ENCODE measurements around the gene CEP72. TPM values are rescaled to one million over a fixed set of nuclear protein-coding genes. Genes with fewer than 3 reads are reported as not detected.
A peak's percentile ranks its signal among the peaks of the same experiment; 100 is the strongest.

The CEP72 gene
- total RNA-seq, 6 experiments from 2014 or later, result 2.9 to 5.0 (median 4.0) TPM

GRCh38 chr5:584216-584615, 27.9 kb upstream of the CEP72 start:
- TF ChIP-seq, protein P1, sequence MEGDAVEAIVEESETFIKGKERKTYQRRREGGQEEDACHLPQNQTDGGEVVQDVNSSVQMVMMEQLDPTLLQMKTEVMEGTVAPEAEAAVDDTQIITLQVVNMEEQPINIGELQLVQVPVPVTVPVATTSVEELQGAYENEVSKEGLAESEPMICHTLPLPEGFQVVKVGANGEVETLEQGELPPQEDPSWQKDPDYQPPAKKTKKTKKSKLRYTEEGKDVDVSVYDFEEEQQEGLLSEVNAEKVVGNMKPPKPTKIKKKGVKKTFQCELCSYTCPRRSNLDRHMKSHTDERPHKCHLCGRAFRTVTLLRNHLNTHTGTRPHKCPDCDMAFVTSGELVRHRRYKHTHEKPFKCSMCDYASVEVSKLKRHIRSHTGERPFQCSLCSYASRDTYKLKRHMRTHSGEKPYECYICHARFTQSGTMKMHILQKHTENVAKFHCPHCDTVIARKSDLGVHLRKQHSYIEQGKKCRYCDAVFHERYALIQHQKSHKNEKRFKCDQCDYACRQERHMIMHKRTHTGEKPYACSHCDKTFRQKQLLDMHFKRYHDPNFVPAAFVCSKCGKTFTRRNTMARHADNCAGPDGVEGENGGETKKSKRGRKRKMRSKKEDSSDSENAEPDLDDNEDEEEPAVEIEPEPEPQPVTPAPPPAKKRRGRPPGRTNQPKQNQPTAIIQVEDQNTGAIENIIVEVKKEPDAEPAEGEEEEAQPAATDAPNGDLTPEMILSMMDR (IDR thresholded peaks at IDR 0.05), result no peak
- Mint-ChIP-seq H3K4me1 (ENCODE audit: low read depth) (no peaks in the 10 kb centered on the region), H3K27me3 (ENCODE audit: insufficient read depth) (peaks cover 33% of the 10 kb centered on the region), H3K9me3 (peaks cover 5% of the 10 kb centered on the region; the same call in 1 of the 2 replicates), H3K4me3 (no peak overlapping the region), H3K27ac (no peak overlapping the region), H3K36me3 (ENCODE audit: low read depth) (no peaks in the 10 kb centered on the region; the same call in 1 of the 2 replicates)
- no peak for DNase-seq

- Mint-ChIP-seq H3K36me3 (ENCODE audit: low read depth) (no peaks in the 10 kb centered on the region; the same call in 1 of the 2 replicates), H3K9me3 (peaks cover 5% of the 10 kb centered on the region; the same call in 1 of the 2 replicates), H3K4me3 (no peak overlapping the region), H3K27ac (no peak overlapping the region), H3K27me3 (ENCODE audit: insufficient read depth) (peaks cover 28% of the 10 kb centered on the region), H3K4me1 (ENCODE audit: low read depth) (peaks cover 5% of the 10 kb centered on the region)
- DNase-seq, result no peak
- TF ChIP-seq, protein P1 (IDR thresholded peaks at IDR 0.05), result no peak
These were observed 27.3 kb upstream of the CEP72 start for GRCh38 chr5:584846-585245.

- DNase-seq, result no peak
- H3K27ac Mint-ChIP-seq, result no peak overlapping the region
- peaks cover 22% of the 10 kb centered on the region for H3K27me3 Mint-ChIP-seq (ENCODE audit: insufficient read depth)
- no peaks in the 10 kb centered on the region; the same call in 1 of the 2 replicates for H3K36me3 Mint-ChIP-seq (ENCODE audit: low read depth)
- TF ChIP-seq, protein P1 (IDR thresholded peaks at IDR 0.05), result no peak
- peaks cover 12% of the 10 kb centered on the region for H3K4me1 Mint-ChIP-seq (ENCODE audit: low read depth)
- peaks cover 5% of the 10 kb centered on the region; the same call in 1 of the 2 replicates for H3K9me3 Mint-ChIP-seq
- H3K4me3 Mint-ChIP-seq, result no peak overlapping the region
These were observed 26.6 kb upstream of the CEP72 start for GRCh38 chr5:585556-585955.

DNA sequence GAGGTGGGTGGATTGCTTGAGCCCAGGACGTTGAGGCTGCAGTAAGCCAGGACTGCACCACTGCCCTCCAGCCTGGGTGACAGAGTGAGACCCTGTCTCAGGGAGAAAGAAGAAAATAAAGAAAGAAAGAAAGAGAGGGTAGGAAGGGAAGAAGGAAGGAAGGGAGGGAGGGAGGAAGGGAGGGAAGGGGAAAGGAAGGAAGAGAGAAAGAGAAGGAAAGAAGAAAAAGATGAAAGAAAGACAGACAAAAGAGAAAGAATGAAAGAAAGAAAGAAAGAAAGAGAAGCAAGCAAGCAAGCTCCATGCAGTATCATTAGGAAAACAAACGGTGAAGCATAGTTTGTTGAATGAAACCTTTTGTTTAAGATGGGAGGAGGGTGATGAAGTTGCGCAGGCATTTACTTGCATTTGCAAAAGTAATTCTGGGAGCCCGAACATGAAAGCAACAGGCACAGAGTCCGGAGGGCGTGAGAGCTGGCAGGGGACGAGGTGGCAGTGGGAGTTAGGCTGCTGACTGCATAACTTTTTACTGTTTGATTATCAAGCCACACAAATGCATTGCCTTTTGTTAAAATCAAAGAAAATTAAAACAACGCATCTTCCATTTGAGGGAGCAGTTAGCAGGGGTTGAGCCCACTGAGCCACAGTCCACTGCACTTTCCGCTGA, 26.0 kb upstream of the CEP72 start:
- H3K4me3 Mint-ChIP-seq, result no peak overlapping the region
- no peak overlapping the region for H3K27ac Mint-ChIP-seq
- H3K36me3 Mint-ChIP-seq (ENCODE audit: low read depth), result no peaks in the 10 kb centered on the region; the same call in 1 of the 2 replicates
- peaks cover 17% of the 10 kb centered on the region for H3K4me1 Mint-ChIP-seq (ENCODE audit: low read depth)
- peaks cover 18% of the 10 kb centered on the region for H3K27me3 Mint-ChIP-seq (ENCODE audit: insufficient read depth)
- TF ChIP-seq, protein P1 (IDR thresholded peaks at IDR 0.05), result no peak
- no peak for DNase-seq
- peaks cover 5% of the 10 kb centered on the region; the same call in 1 of the 2 replicates for H3K9me3 Mint-ChIP-seq

DNA sequence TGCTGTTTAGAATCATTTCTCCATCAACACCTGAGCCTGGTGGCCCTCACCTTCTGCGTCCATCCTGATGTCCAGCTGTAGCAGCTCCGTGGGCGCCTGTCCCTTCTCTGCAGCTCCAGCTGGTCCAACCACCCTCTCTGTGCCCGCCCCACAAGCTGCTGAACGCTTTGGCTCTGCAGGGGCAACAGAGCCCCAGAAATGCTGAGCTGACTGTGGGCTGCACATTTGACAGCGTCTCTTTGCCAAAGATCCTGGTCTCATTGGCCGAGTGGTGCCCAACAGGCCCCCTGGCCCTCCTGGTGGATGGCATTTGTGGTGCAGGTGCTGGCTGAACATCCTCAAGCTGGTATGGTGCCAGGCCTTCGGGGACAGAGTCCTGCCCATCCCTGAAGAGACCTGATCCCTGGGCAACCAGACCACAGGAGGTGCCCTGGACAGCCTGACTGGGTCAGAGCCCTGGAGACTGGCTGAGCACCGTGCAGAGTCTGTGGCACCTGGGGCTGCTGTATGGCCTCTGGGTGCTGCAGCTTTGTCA, 25.3 kb upstream of the CEP72 start:
- H3K27me3 Mint-ChIP-seq (ENCODE audit: insufficient read depth), result peaks cover 14% of the 10 kb centered on the region
- no peaks in the 10 kb centered on the region; the same call in 1 of the 2 replicates for H3K36me3 Mint-ChIP-seq (ENCODE audit: low read depth)

More for the DNA sequence above, 25.3 kb upstream of the CEP72 start:
- DNase-seq, result no peak
- TF ChIP-seq, protein P1 (IDR thresholded peaks at IDR 0.05), result peak; percentile 50
- Mint-ChIP-seq H3K4me1 (ENCODE audit: low read depth) (peaks cover 17% of the 10 kb centered on the region), H3K4me3 (no peak overlapping the region), H3K9me3 (peaks cover 8% of the 10 kb centered on the region), H3K27ac (no peak overlapping the region)

All from HFFc6 (cell line).